ENCODE measurements around the gene TTC24. TPM values are rescaled to one million over a fixed set of nuclear protein-coding genes. Genes with fewer than 3 reads are reported as not detected.

Gene TTC24
- total and polyA plus RNA-seq, 10 of the 15 experiments (the other 5 are each of a cell fraction or from before 2014, with no cell fraction given) = 0.05 to 6.4 (median 2.9) TPM; not detected in 1

DNA sequence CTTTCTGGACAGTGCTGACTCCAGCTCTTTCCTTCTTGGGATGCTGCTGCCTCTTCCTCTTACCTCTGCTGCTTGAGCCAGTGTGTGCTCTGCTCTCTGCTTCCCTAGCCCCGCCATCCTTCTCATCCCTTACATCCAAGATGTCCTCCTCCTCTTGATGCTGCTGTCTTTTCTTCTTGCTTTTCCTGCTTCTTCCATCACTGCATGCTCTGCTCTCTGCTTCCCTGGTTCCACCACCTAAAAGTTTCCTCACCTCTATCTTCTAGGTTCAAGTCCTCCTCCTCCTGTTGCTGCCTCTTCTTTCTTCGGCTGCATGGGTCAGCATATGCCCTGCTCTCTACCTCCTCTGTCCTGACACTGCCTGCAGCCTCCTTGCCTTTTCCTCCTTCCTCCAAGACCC lies 15.5 kb downstream of the TTC24 start:
- in situ Hi-C loops (cut with MboI) (no loop called here), intact Hi-C loops (cut with micrococcal nuclease; ENCODE audit: unreplicated experiment) (no loop called here)
- CTCF ChIA-PET = interaction anchor here (1.1 to 4.6 kb wide), 2 partner anchors 13 to 180 kb away, joined by 4 to 34 read pairs; no protein-coding TSS in a partner anchor
- Histone ChIP-seq H4K20me1 (ENCODE audit: control insufficient read depth, insufficient read depth) (no peaks in the 10 kb centered on the region), H3K4me2 (ENCODE audit: control insufficient read depth, insufficient read depth) (no peak overlapping the region), H3K36me3 (ENCODE audit: control insufficient read depth in 2 of 2, insufficient read depth in 2 of 2, low read length in 1 of 2) (peaks cover 27 to 31% of the 10 kb centered on the region in 2 experiments; a peak in 3 of 4 replicates), H3K9me3 (replicated peaks; ENCODE audit: control insufficient read depth, insufficient read depth, low read length) (no peaks in the 10 kb centered on the region), H3K27me3 (replicated peaks in 1 of 2; ENCODE audit: control insufficient read depth in 2 of 2, insufficient read depth in 2 of 2, low read length in 1 of 2) (no peaks in the 10 kb centered on the region), H3K27ac (ENCODE audit: control insufficient read depth, insufficient read depth) (no peak overlapping the region), H2AFZ (ENCODE audit: control insufficient read depth, low read depth, low read length) (no peak overlapping the region), H3K4me3 (no peak overlapping the region), H3K79me2 (ENCODE audit: control insufficient read depth, insufficient read depth, low read length) (peaks cover 20% of the 10 kb centered on the region), H3K9ac (ENCODE audit: control insufficient read depth, insufficient read depth, low read length) (no peak overlapping the region), H3K4me1 (ENCODE audit: control insufficient read depth, insufficient read depth, low read length) (peaks cover 8% of the 10 kb centered on the region)
- no peak for DNase-seq (ENCODE audit: low read depth, low spot score)
- RAD21 ChIA-PET (ENCODE audit: unreplicated experiment) = interaction anchor here (0.7 kb wide), 1 partner anchor 14 kb away, joined by 3 read pairs; no protein-coding TSS in a partner anchor
- no peak for TF ChIP-seq POLR2AphosphoS5 (IDR thresholded peaks at IDR 0.05; ENCODE audit: low read length)
- TF ChIP-seq ASH2L (IDR thresholded peaks at IDR 0.05; ENCODE audit: borderline replicate concordance, low read depth) = no peak
- no peak for TF ChIP-seq MXI1 (IDR thresholded peaks at IDR 0.05; ENCODE audit: low read depth, low read length)
- TF ChIP-seq, protein P1, sequence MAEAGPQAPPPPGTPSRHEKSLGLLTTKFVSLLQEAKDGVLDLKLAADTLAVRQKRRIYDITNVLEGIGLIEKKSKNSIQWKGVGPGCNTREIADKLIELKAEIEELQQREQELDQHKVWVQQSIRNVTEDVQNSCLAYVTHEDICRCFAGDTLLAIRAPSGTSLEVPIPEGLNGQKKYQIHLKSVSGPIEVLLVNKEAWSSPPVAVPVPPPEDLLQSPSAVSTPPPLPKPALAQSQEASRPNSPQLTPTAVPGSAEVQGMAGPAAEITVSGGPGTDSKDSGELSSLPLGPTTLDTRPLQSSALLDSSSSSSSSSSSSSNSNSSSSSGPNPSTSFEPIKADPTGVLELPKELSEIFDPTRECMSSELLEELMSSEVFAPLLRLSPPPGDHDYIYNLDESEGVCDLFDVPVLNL (IDR thresholded peaks at IDR 0.05; ENCODE audit: low read depth, low read length) = no peak
- no peak for TF ChIP-seq ZNF687 (IDR thresholded peaks at IDR 0.05)
- TF ChIP-seq EED (IDR thresholded peaks at IDR 0.05; ENCODE audit: low read depth) = no peak
- TF ChIP-seq BRCA1 (IDR thresholded peaks at IDR 0.05; ENCODE audit: low read depth, low read length) = no peak
- no peak for TF ChIP-seq EP300 (IDR thresholded peaks at IDR 0.05; ENCODE audit: borderline replicate concordance in 1 of 2, control insufficient read depth in 1 of 2, low read depth in 2 of 2, low read length in 2 of 2)
- TF ChIP-seq NR2C2 (IDR thresholded peaks at IDR 0.05; ENCODE audit: borderline replicate concordance, control insufficient read depth, insufficient read length, low read depth) = no peak
- no peak for TF ChIP-seq ELK1 (IDR thresholded peaks at IDR 0.05; ENCODE audit: low read depth, low read length)
- no peak for TF ChIP-seq SIN3A (IDR thresholded peaks at IDR 0.05; ENCODE audit: low read depth, low read length)
- TSS peak; percentile 65 for BruUV-seq (replicated peaks)
- POLR2A ChIA-PET = interaction anchor here (0.6 kb wide), 2 partner anchors 18 to 22 kb away, joined by 3 to 5 read pairs; no protein-coding TSS in a partner anchor
- ATAC-seq = no peak
- WGBS (ENCODE audit: insufficient coverage, insufficient replicate concordance, low lambda C conversion rate, missing lambda C conversion rate) = 100% methylated on average over 2 of the region's 2 CpGs
- SMC1A ChIA-PET (ENCODE audit: uncharacterized antibody, unreplicated experiment) = interaction anchor here (1.6 to 5.9 kb wide), 2 partner anchors 8 to 140 kb away, joined by 6 to 47 read pairs; partner anchors contain the start of gene GPATCH4
- no peak for FAIRE-seq

All from GM12878 (cell line).